Liver (tissue), 9 donors: ENCODE data around the gene ABCC1. TPM values are rescaled to one million over a fixed set of nuclear protein-coding genes. Genes with fewer than 3 reads are reported as not detected.

ENCODE experiments used
- DNase-seq: peaks from one replicate; pipeline ENCODE4 v3.0.0-alpha.2; 2017; ENCODE audit warnings: low spot score
- H3K27ac ChIP-seq, 2 donors: one replicate each; pipeline ENCODE4 v1.7.0; 2013; ENCODE audit warnings: inconsistent platforms in 2 of 2, low read length in 2 of 2, control low read depth in 1 of 2, low read depth in 1 of 2, mild to moderate bottlenecking in 1 of 2
- H3K27me3 ChIP-seq, 4 donors: one replicate each; pipeline versions ENCODE4 v1.6.1 to v1.7.0; 2013; ENCODE audit warnings: low read length in 3 of 4, inconsistent platforms in 1 of 4, mild to moderate bottlenecking in 1 of 4, moderate library complexity in 1 of 4; ENCODE audit not compliant: control insufficient read depth in 4 of 4, insufficient read depth in 4 of 4
- H3K36me3 ChIP-seq, 4 donors: one replicate each; pipeline versions ENCODE4 v1.6.1 to v1.7.0; 2013; ENCODE audit warnings: low read length in 3 of 4, mild to moderate bottlenecking in 3 of 4, low read depth in 1 of 4, moderate library complexity in 1 of 4; ENCODE audit not compliant: control insufficient read depth in 4 of 4, insufficient read depth in 3 of 4
- H3K4me1 ChIP-seq, 4 donors: one replicate each; pipeline versions ENCODE4 v1.6.1 to v1.7.0; 2013; ENCODE audit warnings: low read length in 3 of 4, mild to moderate bottlenecking in 3 of 4, moderate library complexity in 1 of 4; ENCODE audit not compliant: control insufficient read depth in 4 of 4, insufficient read depth in 4 of 4
- H3K4me3 ChIP-seq, 3 donors: one replicate each; pipeline versions ENCODE4 v1.6.1 to v1.7.0; 2013; ENCODE audit warnings: low read length in 3 of 3, control low read depth in 1 of 3, low read depth in 1 of 3, mild to moderate bottlenecking in 1 of 3
- H3K9ac ChIP-seq, 2 donors: one replicate each; pipeline ENCODE4 v1.7.0; 2013; ENCODE audit warnings: low read length in 2 of 2, mild to moderate bottlenecking in 2 of 2, moderate library complexity in 2 of 2, control low read depth in 1 of 2, low read depth in 1 of 2
- H3K9me3 ChIP-seq, 4 donors: one replicate each; pipeline versions ENCODE4 v1.6.1 to v1.7.0; 2013; ENCODE audit warnings: low read length in 3 of 4; ENCODE audit not compliant: control insufficient read depth in 4 of 4
- ATF3 ChIP-seq: IDR thresholded peaks from 2 replicates; pipeline ENCODE4 v1.6.1; 2016; ENCODE audit warnings: antibody characterized with exemption
- CTCF ChIP-seq: fragments of 150-350 bp; IDR thresholded peaks from 2 replicates; pipeline ENCODE4 v1.5.1; 2017; ENCODE audit warnings: improper control_type of control experiment, low read depth, low read length; ENCODE audit not compliant: missing input control
- EGR1 ChIP-seq, 2 donors: IDR thresholded peaks; 2 replicates each; pipeline ENCODE4 v1.6.1; 2016 to 2018; ENCODE audit warnings: antibody characterized with exemption in 2 of 2, low read depth in 2 of 2
- FOXA1 ChIP-seq: IDR thresholded peaks from 2 replicates; pipeline ENCODE4 v1.6.1; 2016; ENCODE audit warnings: antibody characterized with exemption
- FOXA2 ChIP-seq: IDR thresholded peaks from 2 replicates; pipeline ENCODE4 v1.6.1; 2016; ENCODE audit warnings: antibody characterized with exemption
- GABPA ChIP-seq, 2 donors: IDR thresholded peaks in 1 of 2; conservative IDR thresholded peaks in 1 of 2; 2 replicates each; pipeline ENCODE4 v1.6.1; 2016; ENCODE audit warnings: antibody characterized with exemption in 2 of 2, mild to moderate bottlenecking in 1 of 2, moderate library complexity in 1 of 2
- HNF4A ChIP-seq, 2 donors: conservative IDR thresholded peaks; 2 replicates each; pipeline ENCODE4 v1.6.1; 2016; ENCODE audit warnings: antibody characterized with exemption in 2 of 2, mild to moderate bottlenecking in 2 of 2
- HNF4G ChIP-seq: IDR thresholded peaks from 2 replicates; pipeline ENCODE4 v1.6.1; 2016; ENCODE audit warnings: antibody characterized with exemption
- JUND ChIP-seq, 2 donors: IDR thresholded peaks; 2 replicates each; pipeline ENCODE4 v1.6.1; 2016; ENCODE audit warnings: antibody characterized with exemption in 2 of 2
- MAX ChIP-seq: IDR thresholded peaks from 2 replicates; pipeline ENCODE4 v1.6.1; 2016; ENCODE audit warnings: antibody characterized with exemption
- NR2F2 ChIP-seq: IDR thresholded peaks from 2 replicates; pipeline ENCODE4 v1.6.1; 2016; ENCODE audit warnings: antibody characterized with exemption
- RAD21 ChIP-seq, 2 donors: IDR thresholded peaks; 2 replicates each; pipeline ENCODE4 v1.6.1; 2016; ENCODE audit warnings: antibody characterized with exemption in 2 of 2, mild to moderate bottlenecking in 2 of 2
- REST ChIP-seq: IDR thresholded peaks from 2 replicates; pipeline ENCODE4 v1.6.1; 2016; ENCODE audit warnings: antibody characterized with exemption, mild to moderate bottlenecking
- RXRA ChIP-seq, 2 donors: IDR thresholded peaks; 2 replicates each; pipeline ENCODE4 v1.6.1; 2017 to 2018; ENCODE audit warnings: antibody characterized with exemption in 2 of 2, mild to moderate bottlenecking in 1 of 2
- SP1 ChIP-seq: IDR thresholded peaks from 2 replicates; pipeline ENCODE4 v1.6.1; 2018; ENCODE audit warnings: antibody characterized with exemption, mild to moderate bottlenecking
- TAF1 ChIP-seq: conservative IDR thresholded peaks from 2 replicates; pipeline ENCODE4 v1.6.1; 2016; ENCODE audit warnings: antibody characterized with exemption, mild to moderate bottlenecking
- YY1 ChIP-seq: IDR thresholded peaks from 2 replicates; pipeline ENCODE4 v1.6.1; 2016; ENCODE audit warnings: antibody characterized with exemption, mild to moderate bottlenecking
- ZBTB33 ChIP-seq: IDR thresholded peaks from 2 replicates; pipeline ENCODE4 v1.6.1; 2016; ENCODE audit warnings: antibody characterized with exemption
- whole genome bisulfite sequencing: extraction: QIAGEN DNeasy Blood & Tissue Kit; methylation state at CpG from one replicate; pipeline ENCODE4 v1.1.7; 2013; 5-methylcytosine and 5-hydroxymethylcytosine counted together
- polyA plus RNA-seq, 2 donors: library from polyadenylated mRNA; stranded (reverse) in 1 of 2; unstranded in 1 of 2; fragments of 200-250 nt in 1 of 2; fragments of >200 nt in 1 of 2; fragmentation: Nextera tagmentation in 1 of 2; extraction: Ambion mirVana in 1 of 2; gene quantifications; one replicate each; pipeline versions ENCODE4 v1.2.1 to v1.2.3, GENCODE V29; 2013 to 2015
- total RNA-seq, 2 donors: library from RNA; depleted of rRNA; stranded (reverse); fragments of >200 nt; gene quantifications; one replicate each; pipeline ENCODE4 v1.2.3, GENCODE V29; 2014
- donor health status: healthy.
- donor health status: healthy.
- donor health status: healthy.
- donor health status: healthy.
- donor health status: healthy.

ABCC1 gene
- total and polyA plus RNA-seq, 4 donors = 0.85 to 7.7 (median 4.2) TPM

- Histone ChIP-seq H3K27me3 (no peaks in the 10 kb centered on the region), H3K4me1 (no peaks in the 10 kb centered on the region), H3K27ac (no peak overlapping the region), H3K9me3 (no peaks in the 10 kb centered on the region), H3K36me3 (no peaks in the 10 kb centered on the region), H3K4me3 (no peak overlapping the region), H3K9ac (no peak overlapping the region)
- WGBS = 70% methylated on average over 8 of the region's 8 CpGs
- no peak for TF ChIP-seq MAX
- TF ChIP-seq TAF1 = no peak
- TF ChIP-seq YY1 = no peak
- peak; percentile 53 to 60 for TF ChIP-seq JUND (IDR thresholded peaks at IDR 0.05)
- no peak for TF ChIP-seq CTCF
- TF ChIP-seq SP1 = no peak
- no peak for TF ChIP-seq ATF3
- TF ChIP-seq NR2F2 = peak; percentile 97
- TF ChIP-seq RAD21 (IDR thresholded peaks at IDR 0.05) = no peak
- TF ChIP-seq ZBTB33 = no peak
- TF ChIP-seq FOXA2 = no peak
- TF ChIP-seq HNF4G = no peak
- no peak for TF ChIP-seq EGR1 (IDR thresholded peaks at IDR 0.05; ENCODE audit: low read depth in 2 of 2)
- TF ChIP-seq FOXA1 = no peak
- TF ChIP-seq HNF4A (conservative IDR thresholded peaks at IDR 0.05) = no peak
- TF ChIP-seq GABPA (IDR thresholded peaks at IDR 0.05 in 1 of 2, conservative IDR thresholded peaks at IDR 0.05 in 1 of 2) = no peak
- peak; percentile 17 to 49 for TF ChIP-seq RXRA (IDR thresholded peaks at IDR 0.05)
- no peak for TF ChIP-seq REST
- DNase-seq = no peak
Measured at GRCh38 chr16:15996432-15997109, 47.2 kb downstream of the ABCC1 start.
